Mucosa of gallbladder (tissue), 1 donor: ENCODE data around the gene DLD. TPM values are rescaled to one million over a fixed set of nuclear protein-coding genes. Genes with fewer than 3 reads are reported as not detected.
A peak's percentile ranks its signal among the peaks of the same experiment; 100 is the strongest.
"Not testable (repeated sequence)": the region's sequence is repeated elsewhere in the genome, so short reads cannot be mapped to it uniquely, and the experiment has no call there.

Experiments
- DNase-seq: peaks from one replicate; pipeline ENCODE4 v3.0.0-alpha.2; 2020; ENCODE audit warnings: low spot score
- total RNA-seq: library from RNA; stranded (reverse); gene quantifications from one replicate; pipeline ENCODE4 v1.2.1, GENCODE V29; 2021
- donor health status: DM: no; HTN: no; CAD: no.

DLD gene
- total RNA-seq, 1 donor from 2014 or later: 69.0 TPM

DNA sequence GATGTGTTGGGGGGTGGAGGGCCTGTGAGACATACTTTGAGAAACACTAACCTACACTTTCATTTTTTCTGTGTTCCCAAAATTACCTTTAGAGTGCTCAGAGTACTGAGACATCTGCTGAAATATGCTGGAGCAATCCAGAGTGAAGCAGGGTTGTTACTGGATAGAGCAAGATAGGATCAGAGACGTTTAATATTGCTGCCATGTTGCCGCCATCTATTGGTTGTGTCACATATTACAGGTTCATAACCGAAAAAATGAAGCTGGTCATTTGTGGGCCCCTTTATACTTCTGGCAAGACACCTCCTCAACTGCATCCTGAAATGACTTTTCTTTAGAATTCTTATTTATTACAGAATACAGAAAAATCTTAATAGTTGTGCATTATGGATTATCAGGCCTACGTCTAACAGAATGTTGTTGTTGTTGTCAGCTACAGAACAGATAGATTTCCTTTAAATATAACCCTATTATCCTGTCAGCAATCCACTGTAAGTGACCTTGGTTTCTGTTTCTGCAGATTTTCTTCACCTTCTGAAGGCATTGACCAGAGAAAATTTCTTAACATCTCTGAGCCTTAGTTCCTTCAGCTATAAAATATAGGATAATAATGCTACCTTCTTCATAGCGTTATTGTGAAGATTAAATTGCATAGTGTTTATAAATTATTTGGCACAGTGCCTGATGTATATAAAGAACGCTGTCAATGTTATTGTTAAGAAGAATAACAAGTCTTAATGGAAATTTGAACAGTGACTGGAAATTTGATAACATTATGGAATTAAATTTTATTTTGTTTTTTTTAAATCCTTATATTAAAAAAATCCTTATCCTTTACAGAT is 16.2 kb upstream of the DLD start:
- peak; percentile 58 for DNase-seq

DNA sequence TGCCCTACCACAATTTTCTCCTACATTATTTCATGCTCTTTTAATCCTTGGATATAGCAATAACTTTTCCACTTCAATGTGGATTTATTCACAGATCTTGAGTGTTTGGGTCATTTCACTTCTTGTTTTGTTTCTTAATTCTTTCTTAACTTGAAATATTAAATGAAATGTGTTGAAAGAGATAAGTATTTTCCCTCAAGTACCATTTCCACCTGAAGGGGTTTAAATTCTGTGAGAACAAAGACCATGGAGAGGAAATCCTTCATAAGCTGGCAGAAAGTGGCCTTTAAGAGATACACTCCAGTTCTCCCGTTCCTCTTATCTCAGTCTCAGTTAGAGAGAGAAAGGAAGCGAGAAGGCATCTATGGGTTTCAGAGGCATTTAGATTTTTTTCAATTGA is 14.1 kb upstream of the DLD start:
- no peak for DNase-seq

DNA sequence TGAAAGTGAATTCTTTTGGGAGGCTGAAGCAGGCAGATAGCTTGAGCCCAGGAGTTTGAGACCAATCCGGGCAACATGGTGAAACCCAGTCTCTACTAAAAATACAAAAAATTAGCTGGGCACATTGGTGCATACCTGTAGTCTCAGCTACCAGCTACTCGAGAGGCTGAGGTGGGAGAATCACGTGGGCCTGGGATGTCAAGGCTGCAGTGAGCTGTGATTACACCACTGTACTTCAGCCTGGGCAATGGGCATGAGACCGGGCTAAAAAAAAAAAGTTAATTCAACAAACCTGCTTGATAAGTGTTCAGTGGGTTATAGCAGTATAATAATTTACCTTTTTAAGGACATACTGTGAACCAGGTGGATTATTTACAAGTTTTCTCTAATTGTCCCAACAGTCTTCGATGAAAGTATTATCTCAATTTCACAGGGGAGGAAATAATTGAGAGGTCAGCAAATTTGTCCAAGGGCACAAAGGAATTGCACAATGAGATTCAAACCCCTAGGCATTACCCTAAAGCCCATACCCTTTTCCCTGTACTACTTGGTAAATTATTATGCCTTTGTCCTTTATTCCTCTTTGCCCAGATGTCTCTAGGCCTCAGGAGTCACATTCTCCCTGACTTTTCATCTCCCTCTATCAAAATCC is 13.1 kb upstream of the DLD start:
- no peak for DNase-seq

DNA sequence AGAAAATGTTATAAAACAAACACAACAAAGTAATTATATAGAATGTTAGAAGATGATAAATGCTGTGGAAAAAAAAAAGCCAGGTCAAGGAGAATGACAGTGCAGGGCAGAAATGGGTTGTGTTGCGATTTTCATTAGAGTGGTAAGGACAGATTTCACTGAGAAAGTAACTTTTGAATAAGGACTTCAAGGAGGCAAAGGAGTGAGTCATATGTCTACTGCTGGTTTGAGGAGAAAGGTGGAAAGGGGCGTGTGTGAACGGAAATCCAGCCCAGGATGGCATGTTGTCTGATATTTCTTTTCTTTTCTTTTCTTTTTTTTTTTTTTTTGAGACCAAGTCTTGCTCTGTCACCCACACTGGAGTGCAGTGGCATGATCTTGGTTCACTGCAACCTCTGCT is 12.3 kb upstream of the DLD start:
- no peak for DNase-seq

DNA sequence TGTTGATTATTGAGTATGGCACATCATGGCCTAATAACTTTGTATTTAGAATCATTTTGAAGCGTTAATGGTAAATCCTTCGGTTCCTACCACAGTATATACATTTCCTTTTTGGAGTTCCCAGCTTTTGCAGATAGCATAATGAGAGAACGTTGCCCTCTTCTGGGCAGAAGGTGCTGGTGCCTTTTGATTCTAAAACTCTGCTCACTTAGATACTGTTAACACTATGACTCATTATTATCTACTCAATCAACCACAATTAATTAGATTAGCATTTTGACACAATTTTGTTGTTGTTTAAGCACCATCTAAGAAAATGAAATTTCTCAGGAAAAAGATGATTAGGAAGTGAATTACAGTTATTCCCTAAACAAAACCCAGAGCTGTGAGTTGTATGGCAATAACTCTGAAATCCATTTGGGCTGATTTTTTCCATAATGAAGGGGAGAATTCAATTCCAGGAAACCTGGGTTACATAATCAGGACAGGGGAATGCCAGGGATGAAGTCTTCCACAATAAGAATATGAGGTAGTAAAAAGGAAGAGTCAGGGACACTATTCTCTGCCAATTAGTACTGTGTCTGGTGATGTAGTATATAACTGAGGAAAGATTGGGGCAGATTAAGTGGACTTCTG is 11.5 kb upstream of the DLD start:
- DNase-seq: peak; percentile 47

DNA sequence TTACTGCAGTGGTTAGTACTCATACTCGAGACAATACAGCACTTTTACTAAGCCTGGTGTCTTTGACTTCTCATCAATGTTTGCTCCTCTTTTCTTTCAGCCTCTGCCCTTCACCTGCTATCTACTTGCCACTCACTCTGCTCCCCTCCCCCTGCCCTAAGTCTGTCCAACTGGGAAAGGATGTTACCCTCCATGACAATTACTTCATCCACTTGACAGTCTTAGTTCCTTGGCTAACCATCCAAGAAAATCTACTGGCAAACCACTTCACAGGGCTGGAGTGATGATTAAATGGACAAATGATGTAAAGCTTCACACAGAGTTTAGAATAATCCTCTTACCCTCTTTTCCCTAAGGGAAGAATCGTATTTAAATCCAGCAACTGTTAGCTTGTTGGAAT is 8.2 kb upstream of the DLD start:
- no peak for DNase-seq

DNA sequence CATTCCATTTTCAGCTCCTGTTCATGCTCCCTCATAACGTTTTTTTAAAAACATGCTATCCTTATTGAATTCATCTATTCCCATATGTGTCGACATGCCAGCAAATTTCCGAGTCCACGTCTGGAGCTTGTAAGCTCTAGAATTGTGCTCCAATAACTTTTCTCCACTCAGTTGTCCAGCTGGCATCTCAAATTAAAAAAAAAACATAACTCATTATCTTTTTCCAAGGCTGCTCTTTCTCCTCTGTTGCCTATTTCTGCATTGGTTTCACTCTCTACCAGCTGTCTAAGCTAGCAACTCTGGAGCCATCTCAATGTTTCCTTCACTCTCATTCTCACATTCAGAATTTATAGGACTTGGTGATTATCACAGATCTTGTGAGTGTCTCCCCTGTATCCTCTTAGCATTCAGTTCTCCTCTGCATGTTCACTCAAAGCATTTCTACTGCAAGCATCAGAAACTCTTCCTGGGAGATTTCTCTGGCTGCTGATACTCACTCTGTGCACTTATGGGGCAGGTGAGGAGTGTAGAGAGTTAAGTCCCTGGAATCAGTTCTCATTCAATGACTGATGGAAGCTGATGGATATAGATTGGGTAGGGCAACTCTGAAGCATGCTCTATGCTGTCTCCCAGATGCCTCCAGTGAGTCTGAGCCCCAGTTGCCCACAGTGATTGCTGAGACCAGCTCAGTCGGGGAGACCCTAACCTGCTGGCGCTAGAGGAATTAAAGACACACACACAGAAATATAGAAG is 6.7 kb upstream of the DLD start:
- DNase-seq: no peak

DNA sequence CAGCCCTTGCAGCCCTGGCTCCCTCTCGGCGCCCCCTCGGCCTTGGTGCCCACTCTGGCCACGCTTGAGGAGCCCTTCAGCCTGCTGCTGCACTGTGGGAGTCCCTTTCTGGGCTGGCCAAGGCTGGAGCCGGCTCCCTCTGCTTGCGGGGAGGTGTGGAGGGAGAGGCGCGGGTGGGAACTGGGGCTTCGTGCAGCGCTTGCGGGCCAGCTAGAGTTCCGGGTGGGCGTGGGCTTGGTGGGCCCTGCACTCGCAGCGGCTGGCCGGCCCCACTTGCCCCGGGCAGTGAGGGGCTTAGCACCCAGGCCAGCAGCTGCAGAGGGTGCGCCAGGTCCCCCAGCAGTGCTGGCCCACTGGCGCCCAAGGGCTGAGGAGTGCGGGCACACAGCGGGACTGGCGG is 3.2 kb upstream of the DLD start:
- not testable (repeated sequence) for DNase-seq

DNA sequence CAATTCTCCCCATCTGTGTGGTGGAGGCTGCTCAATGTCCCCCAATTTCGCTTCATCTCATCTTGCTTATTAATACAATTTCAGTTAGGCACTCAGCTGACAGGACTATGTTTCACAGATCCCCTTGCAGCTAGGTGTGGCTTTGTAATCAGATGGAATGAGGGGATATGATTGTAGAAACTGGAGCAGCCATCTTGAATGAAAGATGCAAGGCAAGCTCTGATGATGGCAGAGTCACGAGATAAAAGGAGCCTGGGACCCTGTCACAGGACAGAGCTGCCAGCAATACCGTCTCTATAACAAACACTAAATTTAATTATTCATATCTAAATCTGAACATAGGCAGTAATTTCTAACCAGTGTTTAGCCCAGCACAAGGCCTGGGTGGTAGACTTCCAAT is 991 bp upstream of the DLD start:
- no peak for DNase-seq

DNA sequence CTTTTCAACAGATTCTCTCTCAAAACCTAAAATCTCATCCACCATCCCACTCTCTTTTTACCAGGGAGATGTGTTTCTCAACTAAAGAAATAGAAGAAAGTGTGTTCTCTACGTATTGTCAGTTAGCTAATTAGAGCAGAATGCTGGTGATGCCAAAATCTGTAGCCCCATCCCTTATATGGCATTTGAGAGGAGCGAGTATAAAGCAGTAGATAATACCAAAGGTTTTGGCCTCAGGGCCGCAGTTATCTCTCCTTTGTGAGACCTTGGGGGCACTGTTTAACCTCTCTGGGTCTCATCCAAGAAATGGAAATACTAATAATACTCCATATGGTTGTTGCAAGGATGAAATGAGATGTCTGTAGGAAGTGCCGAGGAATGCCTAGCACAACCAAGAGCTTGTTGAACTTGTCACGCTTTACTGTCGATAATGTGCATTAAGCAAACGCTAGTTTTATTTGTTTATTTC is 456 bp upstream of the DLD start:
- DNase-seq: no peak

DNA sequence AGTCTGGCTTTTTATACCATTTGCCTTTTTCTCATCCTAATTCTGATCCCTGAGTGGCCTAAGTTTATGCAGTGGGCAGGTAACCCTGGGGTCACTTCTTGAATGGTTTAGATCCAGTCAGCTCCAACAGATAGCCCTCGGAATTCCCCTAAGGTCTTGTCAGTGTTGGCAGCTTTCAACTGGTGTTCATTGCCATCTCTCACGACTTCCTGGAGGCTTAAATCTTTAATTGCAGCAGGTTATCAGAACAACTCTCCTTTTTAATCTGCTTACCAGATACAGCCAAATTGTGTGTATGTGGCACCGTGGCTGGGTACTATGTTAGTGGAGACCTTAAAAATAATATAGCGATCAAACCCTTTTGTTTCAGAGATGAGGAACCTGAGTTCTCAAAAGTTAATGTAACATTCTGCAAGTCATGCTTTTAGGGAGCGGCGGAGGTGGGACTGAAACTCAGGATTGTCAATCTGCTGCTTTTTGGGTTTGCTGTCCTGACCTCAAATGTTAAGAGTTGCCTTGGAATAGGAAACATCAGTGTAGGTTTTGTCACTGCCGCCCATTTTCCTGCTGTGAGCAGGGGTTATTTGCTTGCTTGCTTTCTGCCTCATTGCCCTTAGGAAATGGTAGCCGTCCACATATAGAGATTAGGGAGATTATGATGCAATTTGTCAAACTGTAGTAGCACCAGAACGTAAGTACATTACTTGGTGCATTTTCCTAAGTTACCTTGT is 818 bp downstream of the DLD start:
- DNase-seq: no peak

DNA sequence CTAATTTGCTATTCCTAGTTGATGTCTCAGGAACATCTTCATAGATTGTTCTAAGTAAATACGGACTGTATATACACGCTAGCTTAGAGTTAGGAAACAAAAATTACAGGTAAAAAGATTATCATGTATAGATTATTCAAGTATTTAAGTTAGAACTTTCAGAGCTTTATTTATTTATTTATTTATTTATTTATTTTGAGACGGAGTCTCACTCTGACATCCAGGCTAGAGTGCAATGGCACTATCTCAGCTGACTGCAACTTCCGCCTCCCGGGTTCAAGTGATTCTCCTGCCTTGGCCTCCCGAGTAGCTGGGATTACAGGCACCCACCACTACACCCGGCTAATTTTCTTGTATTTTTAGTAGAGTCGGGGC is 1.4 kb downstream of the DLD start:
- DNase-seq: not testable (repeated sequence)

DNA sequence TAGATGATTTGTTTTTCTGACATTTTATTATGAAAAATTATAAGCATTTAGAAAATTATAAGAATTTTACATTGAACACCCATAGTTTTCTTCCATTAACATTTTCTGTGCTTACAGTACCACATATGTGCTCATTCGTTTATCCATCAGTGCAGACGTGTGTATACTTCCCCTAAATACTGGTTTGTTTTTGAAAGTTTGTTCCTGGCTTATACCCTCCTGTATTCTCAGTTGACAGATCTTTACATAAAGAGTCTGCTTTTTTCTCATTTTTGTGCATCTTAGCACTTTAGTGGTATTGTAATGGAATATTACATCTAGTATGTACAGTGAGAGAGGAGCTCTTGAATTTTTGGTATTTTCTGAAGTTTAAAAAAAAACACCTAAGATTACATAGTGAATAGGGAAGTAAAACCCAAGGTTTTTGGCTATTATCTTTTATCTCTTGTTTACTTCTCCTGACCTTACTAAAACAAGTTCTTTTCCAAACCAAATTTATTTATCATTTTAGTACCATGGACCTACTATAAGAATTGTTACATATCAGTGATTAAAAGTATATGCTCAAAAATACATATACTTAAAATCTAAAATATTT is 8.1 kb downstream of the DLD start:
- DNase-seq: no peak

DNA sequence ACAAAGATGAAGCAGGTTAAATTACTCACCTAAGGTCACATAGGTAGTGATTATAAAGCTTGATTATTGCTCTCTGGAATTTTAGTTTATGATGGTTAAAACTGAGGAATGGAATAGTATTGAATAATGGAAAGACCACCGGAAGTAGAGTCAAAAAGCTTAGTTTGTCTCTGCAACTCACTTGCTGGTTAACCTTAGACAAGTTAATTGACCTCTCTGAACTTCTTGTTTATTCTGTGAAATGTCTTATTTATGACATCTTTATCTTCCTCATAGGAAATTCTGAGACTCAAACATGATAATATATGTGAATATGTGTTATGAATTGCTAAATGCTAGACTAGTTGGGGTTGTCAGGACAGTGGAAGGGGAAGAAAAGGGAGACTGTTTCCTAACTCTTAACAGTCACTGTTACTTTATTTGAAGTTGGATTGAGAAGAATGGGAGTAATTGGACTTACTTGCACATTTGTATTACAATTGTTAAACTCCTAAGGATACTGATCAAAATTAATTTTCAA is 9.6 kb downstream of the DLD start:
- no peak for DNase-seq

DNA sequence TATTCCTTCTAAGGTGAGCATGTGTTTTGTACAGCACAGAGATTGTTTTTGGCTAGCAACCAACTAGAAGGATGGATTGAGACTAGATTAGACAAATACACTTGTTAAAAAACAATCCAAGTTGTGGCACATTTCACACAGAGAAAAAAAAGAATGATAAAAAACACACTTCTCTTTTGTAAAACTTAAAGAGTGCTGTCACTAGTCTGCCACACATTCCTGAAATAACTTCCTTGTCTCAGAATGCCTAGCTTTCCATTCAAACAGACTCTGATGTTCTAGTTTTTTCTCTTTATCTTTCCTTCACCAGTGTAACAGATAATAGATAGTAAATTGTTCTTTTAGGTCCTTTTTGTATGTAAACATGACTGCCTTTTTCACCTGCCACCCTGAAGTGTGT is 11.4 kb downstream of the DLD start:
- DNase-seq: no peak

DNA sequence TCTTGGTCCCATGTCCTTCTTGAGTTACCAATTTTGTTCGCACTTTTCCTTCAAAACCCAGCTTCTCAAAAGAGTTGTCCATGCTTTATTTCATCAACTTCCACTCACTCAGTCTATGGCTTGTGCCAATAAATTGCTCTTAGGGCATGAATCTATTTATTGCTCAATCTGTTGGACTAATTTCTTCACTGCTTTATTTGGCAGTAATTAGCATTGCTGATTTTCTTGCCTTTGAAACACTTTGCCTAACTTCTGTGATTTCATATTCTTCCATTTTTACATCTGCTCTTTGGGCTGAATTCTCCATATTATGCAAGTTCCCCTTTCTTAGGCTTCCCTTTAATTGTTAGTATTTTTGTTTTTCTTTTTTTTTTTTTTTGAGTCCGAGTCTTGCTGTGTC is 16.8 kb downstream of the DLD start:
- DNase-seq: no peak

DNA sequence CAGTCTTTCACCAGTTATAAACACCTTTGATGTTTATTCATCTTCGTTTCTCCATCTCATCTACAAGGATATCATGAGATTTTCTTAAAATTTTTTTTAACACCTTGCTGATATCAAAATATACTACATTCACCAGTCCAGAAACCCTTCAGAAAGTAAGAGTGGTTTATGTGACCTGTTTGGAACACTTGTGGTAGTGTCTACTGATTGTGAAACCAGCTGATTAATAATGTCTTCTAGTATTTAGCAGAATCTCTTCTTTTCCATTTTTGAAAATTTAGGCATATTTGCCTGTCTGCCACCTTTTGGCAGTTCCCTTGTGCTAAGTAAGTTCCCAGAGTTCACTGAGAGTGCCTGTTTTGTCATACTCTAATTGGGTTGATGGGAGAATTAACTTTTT is 18.5 kb downstream of the DLD start:
- DNase-seq: no peak

DNA sequence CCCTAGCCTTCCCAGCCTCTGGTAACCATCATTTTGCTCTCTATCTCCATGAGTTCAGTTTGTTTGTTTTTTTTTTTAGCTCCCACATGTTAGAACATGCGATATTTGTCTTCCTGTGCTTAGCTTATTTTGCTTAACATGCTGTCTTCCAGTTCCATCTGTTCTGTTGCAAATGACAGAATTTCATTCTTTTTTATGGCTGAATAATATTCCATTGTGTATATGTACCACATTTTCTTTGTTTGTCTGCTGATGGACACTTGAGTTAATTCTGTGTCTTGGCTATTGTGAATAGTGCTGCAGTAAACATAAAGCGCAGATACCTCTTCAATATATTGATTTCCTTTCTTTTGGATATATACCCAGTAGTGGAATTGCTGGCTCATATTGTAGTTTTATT is 21.0 kb downstream of the DLD start:
- DNase-seq: no peak

DNA sequence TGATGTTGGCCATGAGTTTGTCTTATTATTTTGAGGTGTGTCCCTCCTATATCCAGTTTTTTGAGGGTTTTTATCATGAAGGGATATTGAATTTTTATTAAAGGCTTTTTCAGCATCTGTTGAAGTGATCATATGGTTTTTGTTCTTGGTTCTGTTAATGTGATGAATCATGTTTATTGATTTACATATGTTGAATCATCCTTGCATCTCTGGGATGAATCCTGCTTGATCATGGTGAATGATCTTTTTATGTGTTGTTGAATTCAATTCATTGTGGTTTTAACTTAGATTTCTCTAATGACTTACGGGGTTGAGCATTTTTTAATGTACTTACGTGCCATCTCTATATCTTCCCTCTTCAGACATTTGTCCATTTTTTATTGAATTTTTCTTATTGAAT is 22.9 kb downstream of the DLD start:
- DNase-seq: no peak

DNA sequence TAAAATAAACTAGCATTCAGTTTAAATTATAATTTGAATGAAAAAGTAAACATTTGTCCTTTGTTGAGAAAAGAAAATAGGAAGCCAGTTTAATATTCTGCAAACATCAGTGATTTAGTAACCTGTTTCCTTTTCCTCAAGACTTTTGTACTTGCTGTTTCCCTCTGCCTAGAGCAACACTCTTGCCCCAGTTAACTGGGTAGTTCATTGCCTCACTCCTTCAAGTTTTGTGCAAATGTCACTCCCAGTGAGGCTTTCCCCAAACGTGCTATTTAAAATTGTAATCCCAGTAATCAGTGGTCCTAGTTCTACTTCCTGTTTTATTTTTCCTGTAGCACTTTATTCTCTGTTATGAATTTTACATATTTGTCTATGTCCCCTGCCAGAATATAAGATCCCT is 23.8 kb downstream of the DLD start:
- DNase-seq: no peak

DNA sequence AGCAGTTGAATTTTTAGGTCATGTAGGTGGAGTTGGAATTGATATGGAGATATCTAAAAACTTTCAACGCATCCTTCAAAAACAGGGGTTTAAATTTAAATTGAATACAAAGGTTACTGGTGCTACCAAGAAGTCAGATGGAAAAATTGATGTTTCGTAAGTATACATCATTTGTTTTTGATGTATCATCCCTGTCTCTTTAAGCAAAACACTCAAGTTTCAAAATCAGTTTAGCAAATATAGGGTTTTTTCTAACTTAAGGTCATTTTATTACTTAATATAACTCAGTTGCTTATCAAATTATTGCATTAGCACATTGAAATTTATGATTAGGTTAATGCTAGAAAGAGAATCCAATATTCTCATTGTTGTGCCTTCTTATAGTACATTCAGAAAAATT is 24.6 kb downstream of the DLD start:
- DNase-seq: no peak
